NCI-H128 (cell line): Measurements from ENCODE around the gene RAD51B.

ENCODE experiments used
- DNase-seq: peaks from one replicate; lab custom pipeline; 2025; ENCODE audit not compliant: unreplicated experiment; lab: John Stamatoyannopoulos, UW

The RAD51B gene

DNA sequence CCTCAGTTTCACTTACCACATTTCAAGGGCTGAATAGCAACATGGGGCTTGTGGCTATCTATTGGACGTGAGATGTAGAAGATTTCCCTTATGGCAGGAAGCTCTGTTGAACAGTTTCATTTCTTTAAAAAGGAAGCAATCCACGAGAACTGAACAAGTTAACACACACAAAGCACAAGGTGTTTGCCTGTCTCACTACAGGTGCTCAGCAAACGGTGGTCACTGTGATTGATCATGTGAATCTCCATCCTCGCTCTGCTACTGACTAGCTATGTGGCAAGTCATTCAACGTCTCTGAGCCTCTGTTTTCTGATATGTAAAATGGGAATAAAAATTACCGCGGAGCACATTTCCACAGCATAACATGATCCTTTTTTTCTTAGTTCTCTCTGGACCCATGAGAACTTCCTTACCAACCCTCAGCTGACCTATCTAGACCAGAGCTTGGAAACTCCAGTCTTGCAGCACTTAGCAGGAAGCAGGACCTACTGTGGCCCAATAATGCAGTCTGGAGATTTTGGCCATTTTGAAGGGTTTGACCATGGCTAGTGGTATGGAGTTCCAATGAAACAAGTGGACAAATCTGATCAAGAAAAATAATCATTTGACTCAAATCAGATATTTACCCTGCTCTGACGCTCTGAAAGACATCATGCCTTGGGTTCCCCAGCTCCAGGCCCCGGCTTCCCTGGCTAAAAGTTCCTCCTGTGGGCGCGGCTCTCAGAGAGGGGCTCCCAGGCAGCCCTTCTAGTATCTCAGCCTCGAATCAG is 694.4 kb downstream of the RAD51B start:
- DNase-seq: no peak

DNA sequence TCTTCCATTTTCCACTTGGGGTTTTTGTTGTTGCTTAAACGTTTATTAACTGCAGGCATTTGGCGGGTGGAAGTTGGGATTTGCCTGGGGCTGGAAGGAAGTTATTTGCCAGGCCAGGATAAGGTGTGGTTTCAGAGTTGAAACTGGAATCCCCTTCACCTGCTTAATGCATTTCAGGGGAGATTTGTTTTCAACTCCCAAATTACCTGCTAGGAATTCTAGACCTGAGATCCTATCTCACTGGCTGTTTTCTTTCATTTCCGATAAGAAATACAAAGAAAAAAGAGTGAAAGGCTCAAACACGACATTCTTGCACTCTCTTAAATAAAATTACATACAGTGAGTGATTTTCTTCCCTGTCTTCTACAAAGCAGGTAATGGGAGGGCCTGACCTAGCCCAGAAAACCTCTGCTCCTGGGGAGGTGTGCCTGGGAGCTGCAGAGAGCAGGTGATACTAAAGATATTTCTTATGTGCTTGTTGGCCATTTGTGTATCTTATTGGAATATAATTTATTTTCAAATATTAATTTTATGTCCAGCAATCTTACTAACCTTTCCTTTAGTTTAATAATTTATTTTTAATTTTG is 695.1 kb downstream of the RAD51B start:
- DNase-seq: no peak

DNA sequence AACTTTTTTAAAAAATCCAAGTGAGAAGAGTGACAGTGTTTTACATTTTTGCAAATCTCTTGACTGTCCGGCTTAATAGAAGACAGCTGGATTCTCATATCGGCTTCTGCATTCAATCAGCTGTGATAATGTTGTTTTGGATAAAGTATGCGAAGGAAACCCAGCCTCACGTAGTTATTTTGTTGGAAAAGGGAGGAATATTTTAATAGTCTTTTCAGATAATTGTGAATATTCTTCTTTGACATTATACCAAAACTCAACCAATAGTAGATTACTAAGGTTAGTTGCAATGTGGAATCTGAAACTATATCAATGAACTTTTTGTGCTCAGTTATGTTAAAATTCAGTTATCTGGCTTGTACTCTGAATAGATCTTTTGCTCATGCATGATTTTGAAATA is 696.8 kb downstream of the RAD51B start:
- no peak for DNase-seq

DNA sequence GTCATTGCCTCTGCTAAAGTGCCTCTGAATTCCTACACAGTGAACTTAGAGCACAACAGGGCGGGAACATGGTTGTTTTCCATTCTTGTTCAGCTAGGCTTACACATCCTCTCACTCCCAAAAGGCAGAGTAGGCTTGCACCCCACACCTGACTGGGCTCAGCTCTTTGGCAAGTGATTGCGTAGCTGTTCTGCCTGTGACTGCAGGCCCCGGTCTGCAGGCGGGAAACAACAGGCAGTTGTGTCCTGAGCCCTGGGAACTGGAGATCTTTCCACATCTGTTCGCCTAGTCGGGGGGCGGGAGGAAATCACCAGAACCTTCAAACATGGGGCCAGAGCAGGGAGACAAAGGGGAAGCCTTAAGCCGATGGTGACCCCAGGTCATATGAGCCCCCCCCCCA is 698.6 kb downstream of the RAD51B start:
- DNase-seq: no peak

DNA sequence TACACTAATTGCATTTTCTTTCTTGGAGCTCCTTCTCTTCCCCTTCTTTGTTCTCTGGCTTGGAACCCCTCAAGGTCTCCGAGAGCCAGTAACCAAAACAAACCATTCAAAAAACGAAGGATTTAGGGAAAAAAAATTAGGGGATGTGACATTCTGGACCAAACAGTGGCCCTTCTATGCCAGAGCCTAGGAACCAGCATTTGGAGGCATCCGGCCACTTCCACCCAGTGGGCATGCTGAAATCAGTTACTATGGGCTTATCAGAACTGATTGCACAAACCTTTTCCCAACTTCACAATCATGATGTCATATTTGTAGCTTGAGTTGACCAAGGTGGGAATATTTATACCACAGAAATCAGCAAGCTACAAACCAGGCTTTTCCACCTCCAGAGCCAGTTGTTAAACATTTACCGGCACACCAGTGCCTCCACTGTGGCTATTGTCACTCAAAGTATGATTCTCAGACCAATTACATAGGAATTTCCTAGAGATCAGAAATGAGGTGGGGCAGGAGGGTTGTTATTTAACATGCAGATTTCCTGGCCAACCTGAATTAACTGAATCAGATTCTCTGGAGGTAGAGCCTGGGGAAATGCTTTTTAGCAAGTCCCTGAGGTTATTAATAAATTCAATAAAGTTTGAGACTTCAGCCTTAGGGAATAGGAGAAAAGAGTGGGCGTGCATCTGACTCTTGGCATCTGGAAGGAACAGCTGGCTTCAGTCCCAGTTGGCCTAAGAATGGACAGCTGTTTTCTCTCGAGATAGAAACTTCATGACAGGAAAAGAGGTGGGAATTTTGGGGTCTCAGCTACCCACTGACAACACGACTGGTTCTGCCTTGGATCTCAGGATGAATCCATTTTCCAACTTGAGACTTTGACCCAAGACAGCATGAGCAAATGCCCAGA is 699.4 kb downstream of the RAD51B start:
- DNase-seq: no peak

DNA sequence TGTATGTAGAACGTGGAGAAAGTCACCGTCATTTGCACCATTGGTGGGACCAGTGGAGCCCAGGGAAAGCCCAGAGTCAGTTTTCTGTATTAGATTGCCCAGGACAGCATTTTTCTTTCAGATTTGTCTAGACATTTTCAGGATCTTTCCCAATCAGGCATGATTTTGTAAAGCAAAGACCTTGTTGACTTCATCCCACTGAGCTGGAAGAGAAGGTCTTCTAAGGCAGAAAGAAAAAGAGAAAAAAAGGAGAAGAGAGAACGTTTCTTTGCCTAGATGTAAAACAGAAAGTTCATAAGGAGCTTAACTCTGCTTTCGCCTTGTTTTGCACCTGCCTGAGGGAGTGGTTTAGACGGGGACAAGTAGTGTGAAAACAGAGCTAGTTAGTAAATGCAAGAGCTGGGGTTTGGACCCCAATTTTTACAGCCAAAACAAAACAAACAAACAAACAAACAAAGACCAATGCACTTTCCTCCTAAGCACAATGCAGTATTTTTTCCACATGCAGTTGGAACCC is 700.1 kb downstream of the RAD51B start:
- DNase-seq: no peak

DNA sequence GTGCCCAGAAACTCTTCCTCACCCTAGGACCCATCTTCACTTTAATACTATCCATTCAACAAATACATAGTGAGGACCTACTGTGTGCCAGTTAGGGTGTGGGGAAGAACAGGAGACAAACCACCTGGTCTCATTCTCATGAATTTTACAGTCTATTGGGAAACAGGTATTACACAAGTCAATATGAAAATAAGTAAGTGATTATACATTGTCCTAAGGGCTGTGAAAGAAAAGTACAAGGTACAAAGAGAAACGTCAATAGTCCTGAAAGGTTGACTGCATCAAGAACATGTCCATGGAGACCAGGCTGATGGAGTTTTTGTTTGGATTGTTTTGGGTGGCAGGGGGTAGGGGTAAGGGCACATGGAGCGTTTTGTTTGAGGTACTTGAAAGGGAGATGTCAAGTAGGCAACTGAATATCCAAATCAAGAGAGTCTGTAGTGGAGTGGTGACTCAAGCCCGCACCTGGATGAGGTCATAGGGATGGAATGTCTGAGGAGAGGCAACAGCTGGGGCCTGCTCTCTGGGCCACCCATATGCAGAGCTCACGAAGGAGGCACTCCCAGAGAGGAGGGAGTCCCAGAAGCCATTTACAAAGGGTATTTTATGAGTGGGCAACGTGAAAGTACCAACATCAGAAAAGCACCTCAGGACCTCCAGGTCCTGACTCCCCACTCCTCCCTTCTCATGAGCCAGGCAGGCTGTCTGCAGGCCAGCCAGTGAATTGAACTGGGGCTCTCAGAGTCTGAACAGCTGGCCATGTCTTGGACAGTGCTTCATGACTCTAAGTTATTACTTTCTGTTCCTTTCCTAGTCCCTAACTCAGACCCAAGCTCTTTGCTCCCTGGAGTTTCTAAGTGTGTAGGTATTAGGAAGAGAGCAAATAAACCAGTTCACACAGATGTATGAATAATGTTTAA is 701.3 kb downstream of the RAD51B start:
- no peak for DNase-seq

DNA sequence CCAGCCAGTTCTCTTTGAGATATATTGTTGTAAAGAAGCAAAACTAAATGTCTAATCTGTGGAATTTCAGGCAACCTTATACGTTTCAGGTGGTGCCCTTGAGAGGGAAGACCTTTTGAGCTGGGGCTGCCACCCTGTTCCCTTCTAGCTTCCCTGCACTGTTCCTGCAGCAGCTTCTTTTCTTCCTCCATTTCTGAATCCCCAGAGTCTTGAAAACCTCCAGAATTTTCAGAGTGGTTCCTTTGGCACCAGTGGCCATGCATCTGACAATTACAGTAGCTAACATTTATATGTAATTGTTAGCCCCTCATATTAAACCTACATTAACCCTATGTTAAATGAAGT is 702.0 kb downstream of the RAD51B start:
- DNase-seq: no peak

DNA sequence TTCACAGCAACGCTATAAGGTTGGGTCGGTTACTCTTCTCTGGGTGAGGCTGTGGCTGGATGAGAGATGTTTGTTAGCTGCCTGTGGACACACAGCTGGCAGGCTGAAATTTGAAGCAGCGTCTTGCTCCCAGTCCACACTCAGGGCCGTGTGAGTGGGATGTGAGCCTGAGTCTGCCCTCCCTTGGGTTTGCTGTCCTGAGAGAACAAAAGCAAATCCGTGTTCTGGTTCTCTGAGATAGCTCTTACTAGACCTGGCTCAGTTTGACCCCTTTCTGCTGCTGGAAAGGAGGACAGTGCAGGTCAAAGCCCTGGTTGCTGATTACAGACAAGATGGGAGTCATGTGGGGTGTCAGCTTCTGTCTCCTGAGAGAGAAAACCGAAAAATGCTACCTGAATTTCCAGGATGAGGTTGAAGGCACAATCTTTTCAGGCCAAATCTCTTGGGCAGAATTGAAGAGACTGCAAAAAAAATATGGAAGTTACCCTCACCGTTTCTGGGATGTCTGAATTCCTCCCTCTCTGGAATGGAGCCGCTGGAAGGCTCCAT is 702.5 kb downstream of the RAD51B start:
- DNase-seq: no peak

DNA sequence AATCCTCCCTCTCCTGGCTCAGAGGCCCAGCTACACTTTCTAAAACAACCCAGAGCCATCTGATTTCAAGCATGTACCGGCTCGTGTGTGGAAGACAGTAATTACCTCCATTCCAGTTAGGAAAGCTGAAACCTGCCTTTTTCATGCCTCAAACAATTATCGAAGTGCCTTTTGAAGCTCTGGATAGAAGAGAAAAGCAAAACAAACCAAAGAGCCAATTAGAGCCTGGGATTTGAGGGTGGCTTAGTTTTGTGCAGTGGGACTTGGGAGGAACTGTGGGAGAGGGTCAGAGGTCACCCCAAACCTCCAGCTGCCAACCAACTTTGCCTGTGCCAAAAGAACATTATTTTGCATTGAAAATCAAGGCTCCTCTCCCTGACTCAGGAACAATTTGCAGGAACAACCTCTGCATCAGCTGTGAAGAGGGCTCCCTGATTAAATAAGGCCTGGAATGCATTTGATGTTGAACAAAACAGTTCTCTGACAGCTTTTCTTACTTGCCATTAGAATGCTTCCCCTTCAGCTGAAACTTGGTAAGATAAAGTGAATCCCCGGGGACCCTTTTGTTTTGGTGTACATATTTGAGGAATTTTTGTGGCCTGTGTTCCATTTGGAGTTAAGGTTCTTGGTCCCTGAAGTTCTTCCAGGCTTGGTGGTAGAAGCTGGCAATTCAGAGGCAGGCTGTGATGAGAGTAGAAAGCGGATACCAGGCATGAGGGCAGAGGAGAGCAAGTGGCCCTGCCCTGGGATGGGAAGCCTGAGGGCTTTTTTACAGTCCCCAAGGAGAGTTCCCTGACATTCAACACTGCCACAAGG is 703.1 kb downstream of the RAD51B start:
- DNase-seq: no peak

DNA sequence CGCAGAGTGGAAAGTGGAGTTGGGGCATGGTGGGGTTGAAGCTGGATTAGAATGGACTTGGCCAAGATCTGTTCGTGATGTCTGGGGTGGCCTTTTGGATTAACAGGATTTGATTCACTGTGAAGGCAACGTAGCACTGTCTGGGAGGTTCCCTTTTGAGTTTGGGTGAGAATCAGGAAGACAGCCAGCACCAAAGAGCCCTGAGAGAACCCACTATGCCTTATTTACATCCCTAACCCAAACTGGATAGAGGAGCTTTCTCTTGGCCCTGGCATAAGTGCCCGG is 703.7 kb downstream of the RAD51B start:
- DNase-seq: no peak

DNA sequence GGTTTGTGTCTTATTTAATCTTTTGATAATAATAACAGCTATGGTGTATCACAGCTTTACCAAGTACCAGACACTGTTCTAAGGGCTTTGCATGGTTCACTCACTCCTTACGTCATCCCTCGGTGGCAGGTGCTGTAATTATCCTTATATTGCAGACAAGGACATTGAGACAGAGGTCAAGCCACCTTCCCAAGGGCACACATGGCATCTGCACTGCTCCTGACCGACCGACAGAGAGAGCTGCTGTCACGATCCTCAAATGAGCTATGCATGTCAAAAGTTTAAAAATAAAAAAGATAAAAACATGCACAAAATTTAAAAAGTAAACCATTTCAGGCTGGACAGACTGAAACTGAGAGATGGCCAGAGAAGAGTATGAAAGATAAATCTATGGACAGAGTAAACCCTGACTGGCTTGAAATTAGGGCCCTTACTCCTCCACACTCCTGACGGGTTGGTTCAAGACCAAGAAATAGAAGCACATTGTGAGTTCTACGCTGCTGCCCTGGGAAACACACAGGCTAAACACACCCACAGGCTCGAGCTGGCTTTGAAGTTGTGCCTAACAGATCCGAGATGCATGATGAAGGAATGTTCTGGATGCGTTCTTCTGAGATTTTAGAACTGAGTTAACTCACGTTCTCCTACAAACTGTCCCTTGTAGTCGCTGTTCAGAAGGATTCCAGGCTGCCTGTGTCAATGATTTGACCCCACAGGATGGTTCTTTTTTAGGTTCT is 704.6 kb downstream of the RAD51B start:
- no peak for DNase-seq

DNA sequence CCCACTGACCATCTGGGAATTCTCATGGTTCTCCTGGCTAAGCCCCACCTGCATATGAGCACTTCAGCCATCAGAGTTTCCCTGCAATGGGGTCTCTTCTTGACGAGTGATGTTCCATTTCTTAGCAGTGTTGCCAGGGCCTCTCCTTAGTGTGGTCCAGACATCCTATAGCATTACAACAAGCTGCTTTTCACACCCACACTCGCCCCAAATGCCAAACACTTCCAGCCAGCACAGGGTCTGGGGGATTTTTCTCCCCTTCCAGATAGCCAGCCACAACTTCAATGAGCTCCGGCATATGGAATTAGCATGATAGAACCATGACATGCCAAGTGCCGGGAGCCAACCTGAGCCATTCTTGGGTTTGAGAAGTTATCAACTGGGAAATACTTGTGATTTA is 705.9 kb downstream of the RAD51B start:
- DNase-seq: no peak

DNA sequence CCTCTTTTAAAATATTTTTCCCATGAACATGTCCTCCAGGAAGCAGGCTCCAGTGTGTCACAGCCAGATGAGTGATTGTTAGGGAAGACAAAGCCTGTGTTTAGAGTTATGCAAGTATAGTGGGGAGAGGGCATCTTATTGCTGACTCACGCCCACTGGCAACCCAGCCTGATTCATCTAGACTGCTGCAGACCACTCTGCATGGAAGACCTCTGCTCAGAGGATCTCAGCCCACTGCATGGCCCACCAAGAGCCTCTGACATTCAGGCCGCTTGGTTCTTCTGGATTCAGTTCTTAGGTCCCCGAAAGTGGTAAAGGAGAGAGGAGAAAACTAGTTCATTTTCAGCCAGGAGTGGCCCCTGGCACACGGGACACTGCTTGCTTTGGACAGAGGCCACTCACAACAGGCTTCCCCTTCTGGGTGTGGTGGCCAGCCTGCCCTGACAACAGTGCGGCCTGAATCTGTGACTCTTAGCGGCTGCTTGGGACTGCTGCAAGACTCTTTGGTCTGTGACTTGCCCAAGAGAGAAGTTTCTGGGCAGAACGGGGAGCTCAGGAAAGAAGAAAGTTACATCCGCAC is 707.0 kb downstream of the RAD51B start:
- DNase-seq: no peak

DNA sequence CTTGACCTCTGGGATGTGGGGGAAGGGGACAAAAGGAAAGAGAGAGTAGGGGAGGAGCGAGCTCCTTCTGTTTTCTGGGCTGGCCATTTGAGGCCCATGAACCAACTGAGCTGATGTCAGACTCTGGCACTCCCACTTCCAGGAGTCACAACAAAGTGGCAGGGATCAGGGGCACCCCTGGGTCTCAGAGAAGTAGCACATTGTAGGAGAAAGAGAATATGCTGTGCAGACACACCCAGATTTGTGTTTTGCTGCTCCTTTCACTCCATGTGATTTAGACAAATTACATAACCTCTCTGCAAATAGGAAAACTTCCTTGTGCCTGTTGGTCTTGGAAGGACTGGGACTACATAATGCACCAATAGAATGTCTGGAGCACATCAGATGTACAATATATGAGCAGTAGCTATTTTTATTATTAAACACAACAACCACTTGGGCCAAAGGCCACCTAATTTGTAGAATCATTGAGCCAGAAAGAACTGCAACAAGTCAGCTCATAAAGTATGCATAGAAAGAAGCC is 707.8 kb downstream of the RAD51B start:
- no peak for DNase-seq

DNA sequence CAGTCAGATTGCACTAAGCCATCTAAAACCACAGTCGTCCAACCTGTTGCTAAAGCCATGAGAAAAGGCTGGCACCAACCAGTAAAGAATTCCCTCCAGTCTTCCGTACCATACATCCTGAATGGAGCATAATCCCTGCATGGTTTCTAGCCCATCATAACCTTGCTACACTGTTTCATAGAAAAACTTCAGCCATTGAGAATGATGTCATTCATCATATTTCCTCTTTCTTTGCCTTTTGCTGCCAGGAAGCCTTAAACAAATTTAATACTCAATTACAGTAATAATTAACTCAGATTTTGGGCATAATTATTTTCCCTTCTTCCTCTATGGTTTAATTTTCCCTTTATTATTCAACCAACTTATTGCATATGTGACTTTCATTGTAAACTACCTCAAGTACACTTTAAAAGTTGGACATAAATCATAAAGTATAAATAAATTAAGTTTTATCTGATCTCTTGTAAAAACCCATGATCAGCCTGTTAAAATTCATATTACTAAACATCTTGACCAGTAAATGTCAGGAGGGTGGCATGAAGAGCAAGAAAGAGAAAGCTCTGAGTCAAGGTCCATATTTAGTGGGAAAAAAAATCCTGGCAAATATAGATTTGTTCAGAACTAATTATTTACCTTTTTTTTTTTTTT is 708.6 kb downstream of the RAD51B start:
- DNase-seq: no peak

DNA sequence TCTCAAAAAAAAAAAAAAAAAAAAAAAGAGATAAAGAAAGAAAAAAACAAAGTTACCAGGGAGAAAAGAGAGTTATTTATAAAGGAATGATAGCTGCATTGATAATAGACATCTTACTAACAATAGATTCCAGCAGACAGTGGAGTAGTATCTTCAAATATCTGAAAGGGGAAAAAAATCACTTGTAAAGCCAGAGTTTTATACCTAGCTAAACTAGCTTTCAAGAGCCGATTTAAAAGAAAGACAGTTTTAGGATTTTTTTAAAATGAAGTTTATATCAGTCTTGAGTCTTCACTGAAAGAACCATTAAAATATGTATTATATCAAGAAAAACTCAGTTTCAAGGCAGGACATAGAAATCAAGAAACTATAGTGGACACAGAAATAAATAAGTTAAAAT is 710.9 kb downstream of the RAD51B start:
- no peak for DNase-seq

DNA sequence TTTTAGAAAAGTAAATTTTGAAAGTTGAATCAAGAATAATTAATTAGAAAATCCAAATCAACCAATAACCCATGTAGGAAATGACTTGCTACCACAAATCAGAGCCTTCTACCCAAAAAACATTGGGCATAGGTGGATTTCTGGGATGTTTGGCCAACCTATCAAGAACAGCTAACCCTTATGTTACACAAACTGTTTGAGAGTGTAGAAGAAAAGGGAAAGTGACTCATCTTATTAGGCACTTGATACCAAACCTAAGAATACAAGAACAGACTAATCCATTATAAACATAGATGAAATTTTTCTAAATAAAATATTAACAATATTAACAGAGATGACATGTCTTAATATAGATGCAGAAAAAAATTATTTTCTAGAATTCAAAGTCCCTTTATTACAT is 712.9 kb downstream of the RAD51B start:
- DNase-seq: no peak
